HCT116 (cell line): Measurements from ENCODE around the gene KRT2.

Experiments
- ELF1 ChIP-seq: IDR thresholded peaks from 2 replicates; pipeline ENCODE4 v1.6.1; 2012; ENCODE audit warnings: low read depth, borderline replicate concordance
- TF ChIP-seq, protein P1 (sequence below): IDR thresholded peaks from 2 replicates; pipeline ENCODE4 v1.6.1; 2012
- TF ChIP-seq, protein P2 (sequence below), 3 experiments: fragments of 200-600 bp in 1 of 3; sonication (generic) in 1 of 3; IDR thresholded peaks in 2 of 3; conservative IDR thresholded peaks in 1 of 3; 2 replicates each; pipeline ENCODE4 v1.5.1; 2012 to 2017; ENCODE audit warnings: low read depth in 2 of 3, low read length in 2 of 3, antibody characterized with exemption in 1 of 3, borderline replicate concordance in 1 of 3, control low read depth in 1 of 3, mild to moderate bottlenecking in 1 of 3, mixed read lengths in 1 of 3, mixed run types in 1 of 3, moderate library complexity in 1 of 3; ENCODE audit not compliant: insufficient read depth in 1 of 3
- TF ChIP-seq, protein P3 (sequence below): IDR thresholded peaks from 2 replicates; pipeline ENCODE4 v1.6.1; 2012; ENCODE audit warnings: low read depth

DNA sequence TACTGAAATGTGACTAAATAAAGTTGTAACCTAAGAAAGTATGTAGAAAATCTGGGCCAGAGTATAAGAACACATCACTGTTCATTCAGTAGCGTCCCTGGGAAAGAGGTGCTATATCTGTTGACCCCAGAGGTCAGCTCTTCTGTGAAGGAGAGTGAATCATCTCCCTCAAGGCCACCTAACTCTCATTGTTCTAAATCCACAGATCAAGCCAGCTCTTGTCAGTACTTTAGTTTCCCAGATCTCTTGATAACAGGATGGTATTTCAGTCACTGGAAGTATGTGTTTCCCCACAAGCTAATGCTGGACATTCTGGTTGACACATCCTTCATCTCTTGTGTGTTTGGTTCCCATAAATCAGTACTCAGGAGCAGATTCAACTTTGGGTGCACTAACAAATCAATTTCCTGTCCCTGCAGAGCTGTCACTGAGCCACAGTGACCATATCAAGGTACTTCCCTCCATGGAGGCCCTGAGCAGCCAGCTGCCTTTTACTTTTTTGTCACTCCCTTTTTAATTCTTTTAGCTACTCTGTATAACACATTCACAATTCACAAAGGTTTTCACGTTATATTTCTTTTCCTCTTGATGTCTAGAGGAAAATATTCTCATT is 20.4 kb upstream of the KRT2 start:
- TF ChIP-seq, protein P1, sequence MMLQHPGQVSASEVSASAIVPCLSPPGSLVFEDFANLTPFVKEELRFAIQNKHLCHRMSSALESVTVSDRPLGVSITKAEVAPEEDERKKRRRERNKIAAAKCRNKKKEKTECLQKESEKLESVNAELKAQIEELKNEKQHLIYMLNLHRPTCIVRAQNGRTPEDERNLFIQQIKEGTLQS = no peak
- TF ChIP-seq, protein P2, sequence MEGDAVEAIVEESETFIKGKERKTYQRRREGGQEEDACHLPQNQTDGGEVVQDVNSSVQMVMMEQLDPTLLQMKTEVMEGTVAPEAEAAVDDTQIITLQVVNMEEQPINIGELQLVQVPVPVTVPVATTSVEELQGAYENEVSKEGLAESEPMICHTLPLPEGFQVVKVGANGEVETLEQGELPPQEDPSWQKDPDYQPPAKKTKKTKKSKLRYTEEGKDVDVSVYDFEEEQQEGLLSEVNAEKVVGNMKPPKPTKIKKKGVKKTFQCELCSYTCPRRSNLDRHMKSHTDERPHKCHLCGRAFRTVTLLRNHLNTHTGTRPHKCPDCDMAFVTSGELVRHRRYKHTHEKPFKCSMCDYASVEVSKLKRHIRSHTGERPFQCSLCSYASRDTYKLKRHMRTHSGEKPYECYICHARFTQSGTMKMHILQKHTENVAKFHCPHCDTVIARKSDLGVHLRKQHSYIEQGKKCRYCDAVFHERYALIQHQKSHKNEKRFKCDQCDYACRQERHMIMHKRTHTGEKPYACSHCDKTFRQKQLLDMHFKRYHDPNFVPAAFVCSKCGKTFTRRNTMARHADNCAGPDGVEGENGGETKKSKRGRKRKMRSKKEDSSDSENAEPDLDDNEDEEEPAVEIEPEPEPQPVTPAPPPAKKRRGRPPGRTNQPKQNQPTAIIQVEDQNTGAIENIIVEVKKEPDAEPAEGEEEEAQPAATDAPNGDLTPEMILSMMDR (IDR thresholded peaks at IDR 0.05 in 2 of 3, conservative IDR thresholded peaks at IDR 0.05 in 1 of 3; ENCODE audit: borderline replicate concordance in 1 of 3, insufficient read depth in 1 of 3, low read depth in 2 of 3, low read length in 2 of 3) = no peak
- TF ChIP-seq, protein P3, sequence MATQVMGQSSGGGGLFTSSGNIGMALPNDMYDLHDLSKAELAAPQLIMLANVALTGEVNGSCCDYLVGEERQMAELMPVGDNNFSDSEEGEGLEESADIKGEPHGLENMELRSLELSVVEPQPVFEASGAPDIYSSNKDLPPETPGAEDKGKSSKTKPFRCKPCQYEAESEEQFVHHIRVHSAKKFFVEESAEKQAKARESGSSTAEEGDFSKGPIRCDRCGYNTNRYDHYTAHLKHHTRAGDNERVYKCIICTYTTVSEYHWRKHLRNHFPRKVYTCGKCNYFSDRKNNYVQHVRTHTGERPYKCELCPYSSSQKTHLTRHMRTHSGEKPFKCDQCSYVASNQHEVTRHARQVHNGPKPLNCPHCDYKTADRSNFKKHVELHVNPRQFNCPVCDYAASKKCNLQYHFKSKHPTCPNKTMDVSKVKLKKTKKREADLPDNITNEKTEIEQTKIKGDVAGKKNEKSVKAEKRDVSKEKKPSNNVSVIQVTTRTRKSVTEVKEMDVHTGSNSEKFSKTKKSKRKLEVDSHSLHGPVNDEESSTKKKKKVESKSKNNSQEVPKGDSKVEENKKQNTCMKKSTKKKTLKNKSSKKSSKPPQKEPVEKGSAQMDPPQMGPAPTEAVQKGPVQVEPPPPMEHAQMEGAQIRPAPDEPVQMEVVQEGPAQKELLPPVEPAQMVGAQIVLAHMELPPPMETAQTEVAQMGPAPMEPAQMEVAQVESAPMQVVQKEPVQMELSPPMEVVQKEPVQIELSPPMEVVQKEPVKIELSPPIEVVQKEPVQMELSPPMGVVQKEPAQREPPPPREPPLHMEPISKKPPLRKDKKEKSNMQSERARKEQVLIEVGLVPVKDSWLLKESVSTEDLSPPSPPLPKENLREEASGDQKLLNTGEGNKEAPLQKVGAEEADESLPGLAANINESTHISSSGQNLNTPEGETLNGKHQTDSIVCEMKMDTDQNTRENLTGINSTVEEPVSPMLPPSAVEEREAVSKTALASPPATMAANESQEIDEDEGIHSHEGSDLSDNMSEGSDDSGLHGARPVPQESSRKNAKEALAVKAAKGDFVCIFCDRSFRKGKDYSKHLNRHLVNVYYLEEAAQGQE = no peak
- no peak for TF ChIP-seq ELF1
